Liver (tissue), 9 donors: Measurements from ENCODE around the gene SMKR1. TPM values are rescaled to one million over a fixed set of nuclear protein-coding genes. Genes with fewer than 3 reads are reported as not detected.

Experiments used
- DNase-seq: peaks from one replicate; pipeline ENCODE4 v3.0.0-alpha.2; 2017; ENCODE audit warnings: low spot score
- H3K27ac ChIP-seq, 2 donors: one replicate each; pipeline ENCODE4 v1.7.0; 2013; ENCODE audit warnings: inconsistent platforms in 2 of 2, low read length in 2 of 2, control low read depth in 1 of 2, low read depth in 1 of 2, mild to moderate bottlenecking in 1 of 2
- H3K27me3 ChIP-seq, 4 donors: one replicate each; pipeline versions ENCODE4 v1.6.1 to v1.7.0; 2013; ENCODE audit warnings: low read length in 3 of 4, inconsistent platforms in 1 of 4, mild to moderate bottlenecking in 1 of 4, moderate library complexity in 1 of 4; ENCODE audit not compliant: control insufficient read depth in 4 of 4, insufficient read depth in 4 of 4
- H3K36me3 ChIP-seq, 4 donors: one replicate each; pipeline versions ENCODE4 v1.6.1 to v1.7.0; 2013; ENCODE audit warnings: low read length in 3 of 4, mild to moderate bottlenecking in 3 of 4, low read depth in 1 of 4, moderate library complexity in 1 of 4; ENCODE audit not compliant: control insufficient read depth in 4 of 4, insufficient read depth in 3 of 4
- H3K4me1 ChIP-seq, 4 donors: one replicate each; pipeline versions ENCODE4 v1.6.1 to v1.7.0; 2013; ENCODE audit warnings: low read length in 3 of 4, mild to moderate bottlenecking in 3 of 4, moderate library complexity in 1 of 4; ENCODE audit not compliant: control insufficient read depth in 4 of 4, insufficient read depth in 4 of 4
- H3K4me3 ChIP-seq, 3 donors: one replicate each; pipeline versions ENCODE4 v1.6.1 to v1.7.0; 2013; ENCODE audit warnings: low read length in 3 of 3, control low read depth in 1 of 3, low read depth in 1 of 3, mild to moderate bottlenecking in 1 of 3
- H3K9ac ChIP-seq, 2 donors: one replicate each; pipeline ENCODE4 v1.7.0; 2013; ENCODE audit warnings: low read length in 2 of 2, mild to moderate bottlenecking in 2 of 2, moderate library complexity in 2 of 2, control low read depth in 1 of 2, low read depth in 1 of 2
- H3K9me3 ChIP-seq, 4 donors: one replicate each; pipeline versions ENCODE4 v1.6.1 to v1.7.0; 2013; ENCODE audit warnings: low read length in 3 of 4; ENCODE audit not compliant: control insufficient read depth in 4 of 4
- EGR1 ChIP-seq, 2 donors: IDR thresholded peaks; 2 replicates each; pipeline ENCODE4 v1.6.1; 2016 to 2018; ENCODE audit warnings: antibody characterized with exemption in 2 of 2, low read depth in 2 of 2
- FOXA1 ChIP-seq: IDR thresholded peaks from 2 replicates; pipeline ENCODE4 v1.6.1; 2016; ENCODE audit warnings: antibody characterized with exemption
- FOXA2 ChIP-seq: IDR thresholded peaks from 2 replicates; pipeline ENCODE4 v1.6.1; 2016; ENCODE audit warnings: antibody characterized with exemption
- GABPA ChIP-seq, 2 donors: IDR thresholded peaks in 1 of 2; conservative IDR thresholded peaks in 1 of 2; 2 replicates each; pipeline ENCODE4 v1.6.1; 2016; ENCODE audit warnings: antibody characterized with exemption in 2 of 2, mild to moderate bottlenecking in 1 of 2, moderate library complexity in 1 of 2
- HNF4A ChIP-seq, 2 donors: conservative IDR thresholded peaks; 2 replicates each; pipeline ENCODE4 v1.6.1; 2016; ENCODE audit warnings: antibody characterized with exemption in 2 of 2, mild to moderate bottlenecking in 2 of 2
- HNF4G ChIP-seq: IDR thresholded peaks from 2 replicates; pipeline ENCODE4 v1.6.1; 2016; ENCODE audit warnings: antibody characterized with exemption
- JUND ChIP-seq, 2 donors: IDR thresholded peaks; 2 replicates each; pipeline ENCODE4 v1.6.1; 2016; ENCODE audit warnings: antibody characterized with exemption in 2 of 2
- NR2F2 ChIP-seq: IDR thresholded peaks from 2 replicates; pipeline ENCODE4 v1.6.1; 2016; ENCODE audit warnings: antibody characterized with exemption
- RAD21 ChIP-seq, 2 donors: IDR thresholded peaks; 2 replicates each; pipeline ENCODE4 v1.6.1; 2016; ENCODE audit warnings: antibody characterized with exemption in 2 of 2, mild to moderate bottlenecking in 2 of 2
- SP1 ChIP-seq: IDR thresholded peaks from 2 replicates; pipeline ENCODE4 v1.6.1; 2018; ENCODE audit warnings: antibody characterized with exemption, mild to moderate bottlenecking
- TAF1 ChIP-seq: conservative IDR thresholded peaks from 2 replicates; pipeline ENCODE4 v1.6.1; 2016; ENCODE audit warnings: antibody characterized with exemption, mild to moderate bottlenecking
- YY1 ChIP-seq: IDR thresholded peaks from 2 replicates; pipeline ENCODE4 v1.6.1; 2016; ENCODE audit warnings: antibody characterized with exemption, mild to moderate bottlenecking
- WGBS: extraction: QIAGEN DNeasy Blood & Tissue Kit; methylation state at CpG from one replicate; pipeline ENCODE4 v1.1.7; 2013; 5-methylcytosine and 5-hydroxymethylcytosine counted together
- polyA plus RNA-seq, 2 donors: library from polyadenylated mRNA; stranded (reverse) in 1 of 2; unstranded in 1 of 2; fragments of 200-250 nt in 1 of 2; fragments of >200 nt in 1 of 2; fragmentation: Nextera tagmentation in 1 of 2; extraction: Ambion mirVana in 1 of 2; gene quantifications; one replicate each; pipeline versions ENCODE4 v1.2.1 to v1.2.3, GENCODE V29; 2013 to 2015
- total RNA-seq, 2 donors: library from RNA; depleted of rRNA; stranded (reverse); fragments of >200 nt; gene quantifications; one replicate each; pipeline ENCODE4 v1.2.3, GENCODE V29; 2014
- TF ChIP-seq, protein P1 (sequence below): IDR thresholded peaks from 2 replicates; pipeline ENCODE4 v1.6.1; 2016; ENCODE audit warnings: antibody characterized with exemption
- TF ChIP-seq, protein P2 (sequence below): IDR thresholded peaks from 2 replicates; pipeline ENCODE4 v1.6.1; 2016; ENCODE audit warnings: antibody characterized with exemption
- TF ChIP-seq, protein P3 (sequence below): IDR thresholded peaks from 2 replicates; pipeline ENCODE4 v1.6.1; 2016; ENCODE audit warnings: antibody characterized with exemption, mild to moderate bottlenecking
- TF ChIP-seq, protein P4 (sequence below): IDR thresholded peaks from 2 replicates; pipeline ENCODE4 v1.6.1; 2016; ENCODE audit warnings: antibody characterized with exemption
- TF ChIP-seq, protein P5 (sequence below): fragments of 150-350 bp; IDR thresholded peaks from 2 replicates; pipeline ENCODE4 v1.5.1; 2017; ENCODE audit warnings: improper control_type of control experiment, low read depth, low read length; ENCODE audit not compliant: missing input control
- donor health status: healthy.
- donor health status: healthy.
- donor health status: healthy.
- donor health status: healthy.
- donor health status: healthy.

Gene SMKR1
- total and polyA plus RNA-seq, 4 donors, result not detected

DNA sequence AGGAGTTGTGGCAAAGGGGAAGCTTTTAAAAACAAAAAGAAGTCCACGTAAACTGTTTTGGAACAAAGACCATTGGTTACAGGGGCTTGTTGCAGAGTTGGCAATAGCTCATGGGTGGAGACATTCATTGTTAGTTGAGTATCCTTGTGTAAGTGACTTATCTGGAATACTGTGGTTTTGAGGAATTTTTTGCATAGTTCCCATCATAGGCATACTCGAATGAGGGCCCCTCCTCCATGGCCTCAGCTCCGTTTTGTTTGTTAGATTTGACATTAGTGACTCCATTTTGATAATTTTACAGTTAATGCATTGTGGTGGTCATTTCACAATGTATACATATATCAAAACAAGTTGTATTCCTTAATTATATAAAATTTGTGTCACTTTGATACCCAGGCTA is 12.8 kb upstream of the SMKR1 start:
- WGBS, result 84% methylated on average over 3 of the region's 3 CpGs
- DNase-seq, result no peak
- no peaks in the 10 kb centered on the region for H3K27me3 ChIP-seq
- no peak overlapping the region for H3K27ac ChIP-seq
- TF ChIP-seq EGR1 (IDR thresholded peaks at IDR 0.05; ENCODE audit: low read depth in 2 of 2) (no peak), FOXA1 (no peak), YY1 (no peak), FOXA2 (no peak), GABPA (IDR thresholded peaks at IDR 0.05 in 1 of 2, conservative IDR thresholded peaks at IDR 0.05 in 1 of 2) (no peak), RAD21 (IDR thresholded peaks at IDR 0.05) (no peak), HNF4A (conservative IDR thresholded peaks at IDR 0.05) (no peak), NR2F2 (no peak), SP1 (no peak)
- TF ChIP-seq, protein P1, sequence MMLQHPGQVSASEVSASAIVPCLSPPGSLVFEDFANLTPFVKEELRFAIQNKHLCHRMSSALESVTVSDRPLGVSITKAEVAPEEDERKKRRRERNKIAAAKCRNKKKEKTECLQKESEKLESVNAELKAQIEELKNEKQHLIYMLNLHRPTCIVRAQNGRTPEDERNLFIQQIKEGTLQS, result no peak
- TF ChIP-seq, protein P2, sequence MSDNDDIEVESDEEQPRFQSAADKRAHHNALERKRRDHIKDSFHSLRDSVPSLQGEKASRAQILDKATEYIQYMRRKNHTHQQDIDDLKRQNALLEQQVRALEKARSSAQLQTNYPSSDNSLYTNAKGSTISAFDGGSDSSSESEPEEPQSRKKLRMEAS, result no peak
- no peak overlapping the region for H3K9ac ChIP-seq
- no peak overlapping the region for H3K4me3 ChIP-seq
- no peaks in the 10 kb centered on the region for H3K4me1 ChIP-seq
- no peaks in the 10 kb centered on the region for H3K36me3 ChIP-seq
- no peaks in the 10 kb centered on the region for H3K9me3 ChIP-seq

DNA sequence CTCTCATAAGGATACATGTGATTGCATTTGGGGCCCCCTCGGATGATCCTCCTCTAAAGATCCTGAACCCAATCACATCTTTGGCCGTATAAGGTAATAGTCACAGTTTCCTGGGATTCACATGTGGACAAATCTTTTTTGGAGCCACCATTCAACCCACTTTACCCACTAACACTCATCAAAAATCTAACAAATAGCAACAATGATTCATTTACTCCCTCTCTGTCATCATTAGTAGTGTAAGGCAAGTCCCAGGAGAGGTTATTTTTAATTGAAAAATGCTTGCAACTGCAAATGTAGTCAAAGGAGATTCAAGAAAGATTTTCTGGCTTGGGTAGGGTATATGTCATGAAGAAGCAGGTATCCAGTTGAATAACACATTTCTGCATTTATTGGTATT is 9.9 kb upstream of the SMKR1 start:
- 89% methylated on average over 2 of the region's 2 CpGs for WGBS
- no peaks in the 10 kb centered on the region for H3K9me3 ChIP-seq
- no peak overlapping the region for H3K9ac ChIP-seq
- H3K36me3 ChIP-seq, result no peaks in the 10 kb centered on the region
- no peaks in the 10 kb centered on the region for H3K27me3 ChIP-seq
- no peaks in the 10 kb centered on the region for H3K4me1 ChIP-seq
- no peak for TF ChIP-seq SP1
- no peak overlapping the region for H3K27ac ChIP-seq
- H3K4me3 ChIP-seq, result no peak overlapping the region
- no peak for DNase-seq

DNA sequence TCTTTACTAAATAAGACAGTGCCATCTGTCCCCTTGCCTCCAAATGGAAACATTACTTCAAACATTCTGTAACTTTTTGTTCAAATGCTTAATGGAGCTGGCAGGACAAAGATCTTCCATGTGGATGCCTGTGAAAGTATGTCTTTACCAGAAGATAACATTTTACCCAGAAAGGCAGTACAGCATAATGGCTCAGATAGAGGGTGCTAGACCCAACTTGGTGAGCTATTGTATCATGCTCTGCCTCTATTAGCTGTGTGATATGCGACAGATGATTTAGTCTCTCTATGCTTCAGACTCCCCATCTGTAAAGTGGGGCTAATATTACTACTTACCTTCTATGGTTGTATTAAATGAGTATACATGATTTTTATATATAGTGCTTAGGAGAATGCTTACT is 8.8 kb upstream of the SMKR1 start:
- no peak overlapping the region for H3K4me3 ChIP-seq
- no peak for DNase-seq
- no peaks in the 10 kb centered on the region for H3K27me3 ChIP-seq
- no peaks in the 10 kb centered on the region for H3K4me1 ChIP-seq
- H3K9ac ChIP-seq, result no peak overlapping the region
- 91% methylated on average over 1 of the region's 1 CpG for WGBS
- TF ChIP-seq, protein P2, result no peak
- TF ChIP-seq FOXA1, result no peak
- TF ChIP-seq, protein P3, sequence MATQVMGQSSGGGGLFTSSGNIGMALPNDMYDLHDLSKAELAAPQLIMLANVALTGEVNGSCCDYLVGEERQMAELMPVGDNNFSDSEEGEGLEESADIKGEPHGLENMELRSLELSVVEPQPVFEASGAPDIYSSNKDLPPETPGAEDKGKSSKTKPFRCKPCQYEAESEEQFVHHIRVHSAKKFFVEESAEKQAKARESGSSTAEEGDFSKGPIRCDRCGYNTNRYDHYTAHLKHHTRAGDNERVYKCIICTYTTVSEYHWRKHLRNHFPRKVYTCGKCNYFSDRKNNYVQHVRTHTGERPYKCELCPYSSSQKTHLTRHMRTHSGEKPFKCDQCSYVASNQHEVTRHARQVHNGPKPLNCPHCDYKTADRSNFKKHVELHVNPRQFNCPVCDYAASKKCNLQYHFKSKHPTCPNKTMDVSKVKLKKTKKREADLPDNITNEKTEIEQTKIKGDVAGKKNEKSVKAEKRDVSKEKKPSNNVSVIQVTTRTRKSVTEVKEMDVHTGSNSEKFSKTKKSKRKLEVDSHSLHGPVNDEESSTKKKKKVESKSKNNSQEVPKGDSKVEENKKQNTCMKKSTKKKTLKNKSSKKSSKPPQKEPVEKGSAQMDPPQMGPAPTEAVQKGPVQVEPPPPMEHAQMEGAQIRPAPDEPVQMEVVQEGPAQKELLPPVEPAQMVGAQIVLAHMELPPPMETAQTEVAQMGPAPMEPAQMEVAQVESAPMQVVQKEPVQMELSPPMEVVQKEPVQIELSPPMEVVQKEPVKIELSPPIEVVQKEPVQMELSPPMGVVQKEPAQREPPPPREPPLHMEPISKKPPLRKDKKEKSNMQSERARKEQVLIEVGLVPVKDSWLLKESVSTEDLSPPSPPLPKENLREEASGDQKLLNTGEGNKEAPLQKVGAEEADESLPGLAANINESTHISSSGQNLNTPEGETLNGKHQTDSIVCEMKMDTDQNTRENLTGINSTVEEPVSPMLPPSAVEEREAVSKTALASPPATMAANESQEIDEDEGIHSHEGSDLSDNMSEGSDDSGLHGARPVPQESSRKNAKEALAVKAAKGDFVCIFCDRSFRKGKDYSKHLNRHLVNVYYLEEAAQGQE, result no peak
- no peak for TF ChIP-seq JUND (IDR thresholded peaks at IDR 0.05)
- TF ChIP-seq, protein P4, sequence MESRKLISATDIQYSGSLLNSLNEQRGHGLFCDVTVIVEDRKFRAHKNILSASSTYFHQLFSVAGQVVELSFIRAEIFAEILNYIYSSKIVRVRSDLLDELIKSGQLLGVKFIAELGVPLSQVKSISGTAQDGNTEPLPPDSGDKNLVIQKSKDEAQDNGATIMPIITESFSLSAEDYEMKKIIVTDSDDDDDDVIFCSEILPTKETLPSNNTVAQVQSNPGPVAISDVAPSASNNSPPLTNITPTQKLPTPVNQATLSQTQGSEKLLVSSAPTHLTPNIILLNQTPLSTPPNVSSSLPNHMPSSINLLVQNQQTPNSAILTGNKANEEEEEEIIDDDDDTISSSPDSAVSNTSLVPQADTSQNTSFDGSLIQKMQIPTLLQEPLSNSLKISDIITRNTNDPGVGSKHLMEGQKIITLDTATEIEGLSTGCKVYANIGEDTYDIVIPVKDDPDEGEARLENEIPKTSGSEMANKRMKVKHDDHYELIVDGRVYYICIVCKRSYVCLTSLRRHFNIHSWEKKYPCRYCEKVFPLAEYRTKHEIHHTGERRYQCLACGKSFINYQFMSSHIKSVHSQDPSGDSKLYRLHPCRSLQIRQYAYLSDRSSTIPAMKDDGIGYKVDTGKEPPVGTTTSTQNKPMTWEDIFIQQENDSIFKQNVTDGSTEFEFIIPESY, result no peak
- no peak for TF ChIP-seq EGR1 (IDR thresholded peaks at IDR 0.05; ENCODE audit: low read depth in 2 of 2)
- TF ChIP-seq, protein P5, sequence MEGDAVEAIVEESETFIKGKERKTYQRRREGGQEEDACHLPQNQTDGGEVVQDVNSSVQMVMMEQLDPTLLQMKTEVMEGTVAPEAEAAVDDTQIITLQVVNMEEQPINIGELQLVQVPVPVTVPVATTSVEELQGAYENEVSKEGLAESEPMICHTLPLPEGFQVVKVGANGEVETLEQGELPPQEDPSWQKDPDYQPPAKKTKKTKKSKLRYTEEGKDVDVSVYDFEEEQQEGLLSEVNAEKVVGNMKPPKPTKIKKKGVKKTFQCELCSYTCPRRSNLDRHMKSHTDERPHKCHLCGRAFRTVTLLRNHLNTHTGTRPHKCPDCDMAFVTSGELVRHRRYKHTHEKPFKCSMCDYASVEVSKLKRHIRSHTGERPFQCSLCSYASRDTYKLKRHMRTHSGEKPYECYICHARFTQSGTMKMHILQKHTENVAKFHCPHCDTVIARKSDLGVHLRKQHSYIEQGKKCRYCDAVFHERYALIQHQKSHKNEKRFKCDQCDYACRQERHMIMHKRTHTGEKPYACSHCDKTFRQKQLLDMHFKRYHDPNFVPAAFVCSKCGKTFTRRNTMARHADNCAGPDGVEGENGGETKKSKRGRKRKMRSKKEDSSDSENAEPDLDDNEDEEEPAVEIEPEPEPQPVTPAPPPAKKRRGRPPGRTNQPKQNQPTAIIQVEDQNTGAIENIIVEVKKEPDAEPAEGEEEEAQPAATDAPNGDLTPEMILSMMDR, result no peak
- no peak for TF ChIP-seq HNF4G
- TF ChIP-seq, protein P1, result no peak
- TF ChIP-seq YY1, result no peak
- TF ChIP-seq RAD21 (IDR thresholded peaks at IDR 0.05), result no peak
- no peak for TF ChIP-seq FOXA2
- TF ChIP-seq TAF1, result no peak
- H3K27ac ChIP-seq, result no peak overlapping the region
- H3K9me3 ChIP-seq, result no peaks in the 10 kb centered on the region
- no peaks in the 10 kb centered on the region for H3K36me3 ChIP-seq
